ENCODE results near the gene DENND1A.

DENND1A gene

GRCh38 chr9:123395276-123395688, 534.6 kb downstream of the DENND1A start:
- DNase-seq (ENCODE audit: low read depth): no peak
- TF ChIP-seq CTCF (IDR thresholded peaks at IDR 0.05; ENCODE audit: insufficient read depth, low read depth, low read length, missing control alignments): no peak
- no peak overlapping the region for H3K4me3 ChIP-seq (ENCODE audit: low read length)

GRCh38 chr9:123394291-123395235, 535.4 kb downstream of the DENND1A start:
- no peak overlapping the region for H3K4me3 ChIP-seq (ENCODE audit: low read length)
- no peak for DNase-seq (ENCODE audit: low read depth)
- no peak for TF ChIP-seq CTCF (IDR thresholded peaks at IDR 0.05; ENCODE audit: insufficient read depth, low read depth, low read length, missing control alignments)

GRCh38 chr9:123392802-123393201, 537.1 kb downstream of the DENND1A start:
- H3K4me3 ChIP-seq (ENCODE audit: low read length): no peak overlapping the region
- TF ChIP-seq CTCF (IDR thresholded peaks at IDR 0.05; ENCODE audit: insufficient read depth, low read depth, low read length, missing control alignments): no peak
- no peak for DNase-seq (ENCODE audit: low read depth)

- no peak for TF ChIP-seq CTCF (IDR thresholded peaks at IDR 0.05; ENCODE audit: insufficient read depth, low read depth, low read length, missing control alignments)
- H3K4me3 ChIP-seq (ENCODE audit: low read length): no peak overlapping the region
- no peak for DNase-seq (ENCODE audit: low read depth)
Measured at GRCh38 chr9:123391946-123392345, 538.0 kb downstream of the DENND1A start.

GRCh38 chr9:123391233-123391632, 538.7 kb downstream of the DENND1A start:
- H3K4me3 ChIP-seq (ENCODE audit: low read length): no peak overlapping the region
- no peak for TF ChIP-seq CTCF (IDR thresholded peaks at IDR 0.05; ENCODE audit: insufficient read depth, low read depth, low read length, missing control alignments)
- DNase-seq (ENCODE audit: low read depth): no peak

- no peak for DNase-seq (ENCODE audit: low read depth)
- H3K4me3 ChIP-seq (ENCODE audit: low read length): no peak overlapping the region
- no peak for TF ChIP-seq CTCF (IDR thresholded peaks at IDR 0.05; ENCODE audit: insufficient read depth, low read depth, low read length, missing control alignments)
Measured at GRCh38 chr9:123390337-123391135, 539.4 kb downstream of the DENND1A start.
